ENCODE results near the gene GRIN1. TPM values are rescaled to one million over a fixed set of nuclear protein-coding genes. Genes with fewer than 3 reads are reported as not detected.

The GRIN1 gene
- total RNA-seq, result not detected

DNA sequence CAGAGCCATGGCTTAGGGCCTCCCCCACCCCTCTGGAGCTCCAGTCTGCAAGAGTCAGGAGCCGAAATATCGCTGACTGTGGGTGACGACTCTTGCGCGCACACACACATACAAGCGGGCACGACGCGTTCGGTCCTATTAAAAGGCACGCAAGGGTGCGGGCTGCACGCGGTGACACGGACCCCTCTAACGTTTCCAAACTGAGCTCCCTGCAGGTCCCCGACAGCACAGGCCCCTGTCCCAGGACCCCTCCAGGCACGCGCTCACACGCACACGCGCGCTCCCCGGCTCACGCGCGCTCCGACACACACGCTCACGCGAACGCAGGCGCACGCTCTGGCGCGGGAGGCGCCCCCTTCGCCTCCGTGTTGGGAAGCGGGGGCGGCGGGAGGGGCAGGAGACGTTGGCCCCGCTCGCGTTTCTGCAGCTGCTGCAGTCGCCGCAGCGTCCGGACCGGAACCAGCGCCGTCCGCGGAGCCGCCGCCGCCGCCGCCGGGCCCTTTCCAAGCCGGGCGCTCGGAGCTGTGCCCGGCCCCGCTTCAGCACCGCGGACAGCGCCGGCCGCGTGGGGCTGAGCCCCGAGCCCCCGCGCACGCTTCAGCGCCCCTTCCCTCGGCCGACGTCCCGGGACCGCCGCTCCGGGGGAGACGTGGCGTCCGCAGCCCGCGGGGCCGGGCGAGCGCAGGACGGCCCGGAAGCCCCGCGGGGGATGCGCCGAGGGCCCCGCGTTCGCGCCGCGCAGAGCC is at the start of gene GRIN1:
Gene GRIN1 (plus strand): TSS at position 433 of the 746 bp plus-strand sequence. CDS start 333 bp downstream, outside the sequence.
- no peak within 1 kb of the TSS for H3K27ac ChIP-seq
- no peak for DNase-seq (ENCODE audit: low spot score)
- TF ChIP-seq, protein P1, sequence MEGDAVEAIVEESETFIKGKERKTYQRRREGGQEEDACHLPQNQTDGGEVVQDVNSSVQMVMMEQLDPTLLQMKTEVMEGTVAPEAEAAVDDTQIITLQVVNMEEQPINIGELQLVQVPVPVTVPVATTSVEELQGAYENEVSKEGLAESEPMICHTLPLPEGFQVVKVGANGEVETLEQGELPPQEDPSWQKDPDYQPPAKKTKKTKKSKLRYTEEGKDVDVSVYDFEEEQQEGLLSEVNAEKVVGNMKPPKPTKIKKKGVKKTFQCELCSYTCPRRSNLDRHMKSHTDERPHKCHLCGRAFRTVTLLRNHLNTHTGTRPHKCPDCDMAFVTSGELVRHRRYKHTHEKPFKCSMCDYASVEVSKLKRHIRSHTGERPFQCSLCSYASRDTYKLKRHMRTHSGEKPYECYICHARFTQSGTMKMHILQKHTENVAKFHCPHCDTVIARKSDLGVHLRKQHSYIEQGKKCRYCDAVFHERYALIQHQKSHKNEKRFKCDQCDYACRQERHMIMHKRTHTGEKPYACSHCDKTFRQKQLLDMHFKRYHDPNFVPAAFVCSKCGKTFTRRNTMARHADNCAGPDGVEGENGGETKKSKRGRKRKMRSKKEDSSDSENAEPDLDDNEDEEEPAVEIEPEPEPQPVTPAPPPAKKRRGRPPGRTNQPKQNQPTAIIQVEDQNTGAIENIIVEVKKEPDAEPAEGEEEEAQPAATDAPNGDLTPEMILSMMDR (IDR thresholded peaks at IDR 0.05), result no peak
- no peaks in the 10 kb centered on the region for H3K36me3 ChIP-seq
- peaks cover 12 to 15% of the 10 kb centered on the region in 2 donors for H3K27me3 ChIP-seq
- H3K4me1 ChIP-seq, result peaks cover 0 to 8% of the 10 kb centered on the region in 2 donors
- H3K4me3 ChIP-seq, result peak within 1 kb of the TSS in 1 of 2 donors; percentile 21
- H3K9me3 ChIP-seq, result no peaks in the 10 kb centered on the region

- Histone ChIP-seq H3K4me1 (peaks cover 0 to 25% of the 10 kb centered on the region in 2 donors), H3K9me3 (no peaks in the 10 kb centered on the region), H3K27ac (no peak overlapping the region), H3K27me3 (no peaks in the 10 kb centered on the region), H3K4me3 (no peak overlapping the region), H3K36me3 (peaks cover 17% of the 10 kb centered on the region)
- TF ChIP-seq, protein P1 (IDR thresholded peaks at IDR 0.05), result no peak
- DNase-seq (ENCODE audit: low spot score), result no peak
Measured at GRCh38 chr9:137089232-137089947, 49.6 kb upstream of the GRIN1 start.

DNA sequence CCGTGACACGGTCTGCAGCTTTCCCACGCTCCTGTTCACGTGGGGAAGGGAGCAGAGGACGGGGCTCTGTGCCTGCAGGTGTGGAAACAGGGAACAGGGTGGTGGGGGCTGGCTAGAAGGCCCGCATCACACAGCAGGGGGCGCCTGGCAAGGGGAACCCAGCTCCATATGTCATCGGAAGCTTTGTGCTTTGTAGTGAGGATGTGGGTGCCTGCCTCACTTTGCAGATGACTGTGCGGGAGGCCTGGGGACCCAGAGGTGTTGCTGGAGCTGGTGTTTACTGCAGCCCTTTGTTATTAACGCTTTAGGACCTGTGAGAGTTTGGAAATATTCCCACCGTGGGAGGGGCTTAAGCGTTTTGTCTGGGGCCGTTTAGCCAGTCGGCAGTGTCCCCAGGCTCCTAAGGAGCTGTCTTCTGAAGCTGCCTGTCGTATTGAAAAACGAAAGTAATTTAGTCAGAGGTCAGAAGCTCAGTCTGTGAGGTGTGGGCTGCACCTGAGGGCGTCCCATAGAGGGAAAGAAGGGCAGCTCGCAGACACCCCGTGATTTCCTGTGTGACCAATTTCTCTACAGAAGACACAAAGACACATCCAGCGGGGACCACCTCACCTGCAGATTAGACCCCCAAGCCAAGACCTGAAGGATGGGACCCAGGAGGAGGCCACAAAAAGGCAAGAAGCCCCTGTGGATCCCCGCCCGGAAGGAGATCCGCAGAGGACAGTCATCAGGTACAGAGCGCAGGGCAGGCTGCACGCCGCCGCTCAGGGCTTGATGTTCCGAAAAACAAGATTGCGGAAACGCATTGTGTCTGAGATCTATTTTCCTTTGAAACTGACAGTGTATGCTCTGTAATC is 43.1 kb upstream of the GRIN1 start:
- Histone ChIP-seq H3K36me3 (peaks cover 52% of the 10 kb centered on the region), H3K27me3 (no peaks in the 10 kb centered on the region), H3K27ac (no peak overlapping the region), H3K9me3 (no peaks in the 10 kb centered on the region), H3K4me1 (no peaks in the 10 kb centered on the region), H3K4me3 (no peak overlapping the region)
- no peak for DNase-seq (ENCODE audit: low spot score)
- TF ChIP-seq, protein P1 (IDR thresholded peaks at IDR 0.05), result peak in 1 of 2 donors; percentile 17

DNA sequence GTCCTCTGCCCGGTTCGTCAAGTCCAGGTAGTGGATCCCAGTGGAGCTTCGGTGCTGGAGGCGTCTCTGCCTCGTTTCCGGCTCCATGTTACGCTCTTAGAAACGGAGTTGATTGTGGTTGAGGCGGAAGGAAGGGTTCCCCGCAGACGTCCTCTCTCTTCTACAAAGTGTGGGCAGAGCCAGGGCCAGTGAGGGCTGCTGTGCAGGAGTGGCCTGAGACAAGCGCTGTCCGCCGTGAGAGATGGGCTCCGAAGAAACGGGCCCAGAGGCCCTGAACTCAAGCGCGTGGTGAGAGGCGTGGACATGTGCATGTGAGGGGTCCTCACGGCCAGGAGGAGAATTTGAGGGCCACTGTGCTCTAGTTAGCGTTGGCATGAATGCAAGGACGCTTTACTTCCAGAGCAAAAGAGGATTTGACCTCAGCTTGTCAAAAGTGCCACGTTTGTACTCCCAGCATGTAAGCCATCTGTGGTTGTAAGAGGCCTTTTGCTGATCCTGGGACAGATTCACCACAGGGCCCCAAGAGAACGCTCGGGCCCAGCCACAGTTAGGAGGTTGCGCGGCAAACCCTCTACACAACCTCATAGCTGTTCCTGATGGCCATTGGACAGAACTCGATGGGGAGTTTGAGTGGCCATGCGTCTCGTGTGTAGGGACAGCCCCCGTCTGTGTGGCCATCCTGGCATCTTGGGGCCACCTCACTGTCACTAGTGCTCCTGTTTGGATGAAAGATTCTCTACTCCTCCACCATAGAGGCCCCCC is 42.0 kb upstream of the GRIN1 start:
- TF ChIP-seq, protein P1 (IDR thresholded peaks at IDR 0.05), result no peak
- H3K4me3 ChIP-seq, result no peak overlapping the region
- no peak for DNase-seq (ENCODE audit: low spot score)
- no peaks in the 10 kb centered on the region for H3K27me3 ChIP-seq
- H3K9me3 ChIP-seq, result no peaks in the 10 kb centered on the region
- no peaks in the 10 kb centered on the region for H3K4me1 ChIP-seq
- H3K36me3 ChIP-seq, result peaks cover 62% of the 10 kb centered on the region
- no peak overlapping the region for H3K27ac ChIP-seq

All from right atrium auricular region (tissue), 2 donors.